Adipose tissue (tissue), 3 donors: Measurements from ENCODE around the gene EGFLAM. TPM values are rescaled to one million over a fixed set of nuclear protein-coding genes. Genes with fewer than 3 reads are reported as not detected.

Source experiments
- H3K27ac ChIP-seq: one replicate; pipeline ENCODE4 v1.5.1; 2013; ENCODE audit warnings: low read depth, low read length
- WGBS, 3 donors: extraction: QIAGEN DNeasy Blood & Tissue Kit; methylation state at CpG; one replicate each; pipeline ENCODE4 v1.1.7; 2013; 5-methylcytosine and 5-hydroxymethylcytosine counted together
- polyA plus RNA-seq, 3 donors: library from polyadenylated mRNA; stranded (reverse); fragments of 200-250 nt; gene quantifications; one replicate each; pipeline ENCODE4 v1.2.3, GENCODE V29; 2013
- donor health status: healthy with polysubstance abuse.
- donor health status: Bipolar disorder and iron deficiency.
- donor health status: healthy.

The EGFLAM gene
- polyA plus RNA-seq, 3 donors: 7.5 to 76.7 (median 25.9) TPM

DNA sequence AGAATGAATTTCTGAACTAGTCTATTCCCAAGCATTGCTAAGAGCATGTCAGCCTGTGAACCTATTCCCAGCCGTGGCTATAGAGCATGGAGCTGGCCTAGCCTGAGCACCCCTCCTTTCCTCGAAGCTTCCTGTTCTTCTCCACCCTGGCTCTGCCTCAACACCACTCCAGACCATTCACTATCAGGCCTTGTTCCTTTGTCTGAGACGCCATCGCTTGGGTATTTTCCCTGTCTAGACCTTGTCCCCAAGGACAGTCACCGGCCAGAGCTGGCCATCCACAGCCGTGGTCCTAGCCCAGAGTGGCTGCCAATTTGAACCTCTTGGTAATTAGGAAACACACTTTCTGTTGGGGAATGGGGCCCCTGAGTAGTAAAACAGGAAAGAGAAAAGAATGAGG, 192.3 kb downstream of the EGFLAM start:
- 63 to 81% (median 63%) methylated on average over 6 of the region's 6 CpGs for WGBS, 3 donors
- no peak overlapping the region for H3K27ac ChIP-seq

DNA sequence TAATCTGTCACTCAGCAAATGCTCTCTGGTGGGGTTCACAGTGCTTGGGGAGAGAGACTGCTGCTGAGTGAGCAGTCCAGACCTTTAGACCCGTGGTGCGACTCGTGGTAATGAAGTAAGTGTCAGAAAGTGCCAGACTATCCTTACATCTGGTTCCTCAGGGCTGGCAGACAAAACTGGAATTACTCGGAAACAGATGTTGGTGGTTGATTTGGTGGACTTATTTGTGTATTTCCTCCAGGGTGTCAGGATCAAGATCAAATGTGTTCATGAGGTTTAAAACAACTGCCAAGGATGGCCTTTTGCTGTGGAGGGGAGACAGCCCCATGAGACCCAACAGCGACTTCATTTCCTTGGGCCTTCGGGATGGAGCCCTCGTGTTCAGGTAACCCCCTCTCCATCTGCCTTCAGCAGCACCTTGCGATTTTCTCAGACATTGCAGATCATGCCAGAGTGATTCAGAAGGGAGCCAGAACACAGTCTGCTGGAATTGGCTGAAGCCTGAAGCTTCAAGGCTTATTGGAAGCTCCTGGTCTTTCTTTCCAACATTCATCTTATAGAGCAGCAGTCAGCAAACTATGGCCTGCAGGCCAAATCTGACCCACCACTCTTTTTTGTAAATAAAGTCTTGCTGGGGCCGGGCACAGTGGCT, 192.8 kb downstream of the EGFLAM start:
- no peak overlapping the region for H3K27ac ChIP-seq
- 49 to 82% (median 64%) methylated on average over 9 of the region's 9 CpGs for WGBS, 3 donors

DNA sequence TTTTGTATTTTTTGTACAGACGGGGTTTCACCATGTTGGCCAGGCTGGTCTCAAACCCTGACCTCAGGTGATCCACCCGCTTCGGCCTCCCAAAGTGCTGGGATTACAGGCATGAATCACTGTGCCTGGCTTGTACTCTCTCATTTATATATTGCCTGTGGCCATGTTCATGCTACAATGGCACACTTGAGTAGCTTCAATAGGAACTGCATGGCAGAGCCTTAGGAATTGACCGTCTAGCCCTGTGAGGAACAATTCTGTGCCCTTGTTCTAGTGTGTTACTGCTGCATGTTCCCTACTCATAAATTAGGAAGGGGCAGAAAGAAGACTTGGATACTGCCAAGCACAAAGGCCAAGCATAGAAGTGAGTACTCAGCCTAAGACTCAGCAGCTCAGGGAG, 193.8 kb downstream of the EGFLAM start:
- no peak overlapping the region for H3K27ac ChIP-seq
- WGBS, 3 donors: 91 to 94% (median 94%) methylated on average over 4 of the region's 4 CpGs

DNA sequence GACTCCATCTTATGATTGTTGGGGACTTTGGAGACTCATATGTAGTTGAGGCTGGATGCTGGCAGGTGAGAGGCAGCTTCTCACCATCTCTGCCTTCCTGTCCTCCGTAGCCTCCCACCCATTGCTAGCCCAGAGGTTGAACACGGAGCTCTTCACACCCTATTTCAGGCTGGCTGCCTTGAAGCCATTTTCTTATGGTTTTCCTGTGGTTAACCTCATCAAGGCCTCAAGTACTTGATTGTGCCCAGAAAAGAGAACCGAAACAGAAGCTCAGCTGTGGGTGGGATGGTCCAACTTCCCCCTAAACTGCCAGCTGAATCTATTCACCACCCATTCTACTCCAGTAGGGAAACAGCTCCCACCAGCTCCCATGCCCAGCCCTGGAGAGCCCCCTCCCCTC, 195.1 kb downstream of the EGFLAM start:
- 55 to 77% (median 58%) methylated on average over 3 of the region's 3 CpGs for WGBS, 3 donors
- no peak overlapping the region for H3K27ac ChIP-seq

DNA sequence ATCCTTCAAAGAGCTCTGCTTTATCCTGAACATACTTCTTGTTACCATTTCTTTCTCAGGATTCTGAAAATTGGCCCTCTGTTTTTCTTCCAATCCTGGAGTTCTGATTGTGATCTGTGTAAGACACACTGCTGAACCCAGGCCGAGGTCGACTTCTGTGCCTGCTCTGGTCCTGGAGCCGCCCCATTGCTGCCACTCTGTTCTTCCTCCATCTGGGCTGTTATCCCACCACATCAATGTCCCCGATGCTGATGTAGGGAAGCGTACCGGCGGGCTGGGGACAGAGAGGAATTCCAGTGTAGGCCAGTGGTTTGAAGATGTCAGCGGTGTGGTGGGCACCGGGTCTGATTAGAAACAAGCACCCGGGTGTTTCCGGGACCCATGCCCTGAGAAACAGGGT, 195.6 kb downstream of the EGFLAM start:
- 82 to 93% (median 86%) methylated on average over 11 of the region's 11 CpGs for WGBS, 3 donors
- no peak overlapping the region for H3K27ac ChIP-seq

DNA sequence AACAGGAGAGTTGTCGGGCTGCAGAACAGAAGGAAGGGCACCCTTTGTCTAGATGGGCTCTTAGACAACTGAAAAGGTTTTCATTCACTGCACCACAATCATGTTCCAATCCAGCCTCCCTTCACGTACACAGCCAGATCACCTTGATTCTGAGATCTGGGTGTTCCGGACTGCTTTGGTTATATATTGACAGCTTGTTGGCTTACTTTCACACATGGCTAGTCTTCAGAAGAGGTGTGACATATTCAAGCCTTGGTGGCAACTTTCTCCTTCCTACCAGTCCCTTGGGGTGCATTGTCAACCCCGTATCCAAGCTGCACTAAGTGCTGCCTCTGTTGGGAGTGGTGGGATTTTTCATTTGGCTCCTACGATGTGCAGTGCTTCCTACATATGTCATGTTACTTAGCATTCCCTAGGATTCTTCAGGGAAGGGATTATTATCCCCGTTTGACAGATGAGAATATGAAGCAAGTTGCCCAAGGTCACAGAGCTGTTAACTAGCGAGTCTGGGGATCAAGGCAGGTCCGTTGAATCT, 197.5 kb downstream of the EGFLAM start:
- 67 to 88% (median 86%) methylated on average over 8 of the region's 8 CpGs for WGBS, 3 donors

DNA sequence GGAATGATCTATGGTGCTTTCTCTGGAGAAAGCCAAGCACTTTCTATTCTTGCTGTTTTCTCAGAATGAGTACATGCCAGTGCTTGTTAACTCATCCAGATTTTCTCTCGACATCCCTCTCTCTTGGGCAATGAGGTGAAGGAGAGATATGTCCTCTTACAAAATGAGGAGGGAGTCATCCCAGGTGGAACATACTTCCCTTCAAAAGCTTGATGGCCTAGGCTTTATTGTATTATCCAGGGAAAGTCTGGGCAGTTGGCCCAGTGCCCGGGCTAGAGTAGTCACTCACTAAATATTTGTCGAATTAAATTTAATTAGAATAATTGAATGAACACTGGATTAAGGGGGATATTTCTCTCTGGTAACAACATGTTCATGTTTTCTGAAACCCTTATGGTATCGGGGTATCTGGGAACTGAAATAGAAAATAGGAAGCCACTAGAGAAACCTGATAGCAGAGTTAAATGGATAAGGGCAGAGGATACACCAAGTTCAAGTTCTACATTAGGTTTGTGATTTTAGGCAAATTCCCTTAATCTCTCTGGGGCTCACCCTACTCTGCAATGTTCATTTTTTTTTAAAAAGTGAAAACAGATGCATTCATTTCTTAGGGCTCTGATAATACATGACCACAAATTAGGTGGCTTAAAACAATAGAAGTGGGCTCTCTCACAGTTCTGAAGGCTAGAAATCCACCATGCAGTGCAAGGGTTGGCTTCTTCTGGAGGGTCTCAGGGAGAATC, 198.5 kb downstream of the EGFLAM start:
- 83 to 84% (median 83%) methylated on average over 4 of the region's 4 CpGs for WGBS, 3 donors
- H3K27ac ChIP-seq: no peak overlapping the region

More for the DNA sequence above, 197.5 kb downstream of the EGFLAM start:
- no peak overlapping the region for H3K27ac ChIP-seq

DNA sequence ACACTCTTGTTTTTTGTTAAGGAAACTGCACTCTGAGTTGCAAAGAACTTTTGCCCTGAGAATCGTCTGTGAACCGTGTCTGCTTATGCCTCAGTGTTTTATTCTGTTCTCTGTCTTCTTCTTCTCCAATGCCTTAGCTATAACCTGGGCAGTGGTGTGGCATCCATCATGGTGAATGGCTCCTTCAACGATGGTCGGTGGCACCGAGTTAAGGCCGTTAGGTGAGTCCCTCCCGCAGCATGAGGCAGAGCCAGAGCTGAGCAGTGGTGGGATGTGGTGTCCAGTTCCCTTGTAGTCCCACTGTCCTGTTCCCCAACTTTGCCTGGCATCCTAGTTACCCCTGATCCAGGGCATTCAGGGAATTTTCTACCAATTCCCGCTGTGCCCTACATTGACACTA, 199.8 kb downstream of the EGFLAM start:
- WGBS, 3 donors: 97% methylated on average over 8 of the region's 8 CpGs
- no peak overlapping the region for H3K27ac ChIP-seq

DNA sequence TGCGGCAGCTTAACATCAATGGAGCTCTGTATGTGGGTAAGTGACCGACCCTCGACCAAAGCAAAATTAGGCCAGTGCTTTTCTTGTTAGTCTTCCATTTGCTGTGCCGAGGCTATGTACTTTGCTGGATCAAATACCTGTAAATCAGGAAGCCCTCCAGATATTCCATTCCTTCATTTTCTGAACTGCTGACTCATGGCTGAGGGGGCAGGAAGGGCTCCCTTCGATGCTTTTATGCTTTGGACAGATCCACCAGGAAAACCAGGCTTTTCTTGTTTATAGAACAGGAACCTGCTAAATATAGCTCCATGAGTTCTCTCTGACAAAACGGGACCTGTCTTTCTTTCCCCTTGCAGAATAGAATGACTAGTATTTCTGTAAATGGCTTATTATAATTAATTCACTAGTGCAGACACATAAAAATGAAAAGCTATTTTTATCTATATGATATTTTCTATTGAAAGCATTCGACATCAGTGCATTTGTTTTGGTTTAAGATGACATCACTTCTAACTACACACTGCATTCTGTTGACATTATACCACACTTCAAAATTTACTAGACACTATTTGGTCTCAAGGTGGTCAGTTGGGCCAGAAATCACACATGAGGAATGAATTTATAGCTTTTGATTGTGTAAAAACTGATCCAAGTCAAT, 204.7 kb downstream of the EGFLAM start:
- H3K27ac ChIP-seq: no peak overlapping the region
- 54 to 69% (median 55%) methylated on average over 7 of the region's 7 CpGs for WGBS, 3 donors

DNA sequence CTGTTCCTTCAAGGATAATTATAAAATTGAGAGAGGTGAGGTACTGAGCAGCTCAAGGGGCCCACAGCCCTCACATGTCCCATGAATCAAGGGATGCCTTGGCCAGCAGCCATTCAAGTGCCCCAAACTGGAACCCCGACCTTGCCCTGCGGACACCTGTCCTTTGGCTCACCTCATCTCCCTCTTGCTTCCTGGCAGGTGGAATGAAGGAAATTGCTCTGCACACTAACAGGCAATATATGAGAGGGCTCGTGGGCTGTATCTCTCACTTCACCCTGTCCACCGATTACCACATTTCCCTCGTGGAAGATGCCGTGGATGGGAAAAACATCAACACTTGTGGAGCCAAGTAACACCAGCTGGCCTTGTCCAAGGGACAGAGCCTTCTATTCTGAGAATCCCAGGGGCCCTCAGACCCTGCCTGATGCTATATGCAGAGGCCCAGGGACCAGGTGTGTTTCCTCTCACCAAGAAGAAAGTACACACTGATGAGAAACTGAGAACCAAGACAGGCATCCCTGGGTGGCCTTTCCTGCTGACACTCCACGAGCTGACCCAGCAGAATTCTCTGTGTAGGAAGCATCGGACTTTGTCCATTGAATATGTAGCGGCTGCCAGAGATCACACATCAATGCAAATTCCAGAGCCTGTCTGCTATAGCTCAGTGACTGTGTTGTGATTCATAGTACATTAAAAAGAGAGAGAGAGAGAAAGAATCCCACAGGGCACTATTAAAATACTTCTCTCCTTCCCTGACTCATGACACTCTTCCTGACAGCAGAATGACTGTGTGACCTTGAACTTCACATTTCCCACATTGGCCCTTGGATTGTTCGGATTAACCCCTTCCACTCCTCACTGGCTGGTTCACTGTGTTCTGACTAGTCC, 205.5 kb downstream of the EGFLAM start:
- WGBS, 3 donors: 33 to 42% (median 39%) methylated on average over 10 of the region's 10 CpGs

DNA sequence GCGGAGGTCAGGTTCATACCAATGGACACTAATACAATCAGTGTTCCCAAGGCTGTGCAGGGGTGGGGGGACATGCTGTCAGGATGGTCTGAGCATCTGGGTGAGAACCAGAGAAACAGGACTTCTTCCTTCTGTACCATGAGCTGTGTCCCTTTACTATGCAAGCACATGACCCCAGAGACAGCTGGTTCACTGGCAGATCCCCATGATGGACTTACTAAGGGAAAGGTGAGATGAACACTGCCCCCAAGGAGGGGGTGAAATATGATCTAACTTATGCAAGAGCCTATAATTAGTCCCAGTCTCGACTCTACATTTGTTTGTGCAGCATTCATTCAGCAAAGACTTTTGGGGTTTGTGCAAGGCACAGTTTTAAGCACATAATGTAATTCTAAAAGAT, 206.7 kb downstream of the EGFLAM start:
- WGBS, 3 donors: 65 to 72% (median 68%) methylated on average over 2 of the region's 2 CpGs
- no peak overlapping the region for H3K27ac ChIP-seq

More for the DNA sequence above, 205.5 kb downstream of the EGFLAM start:
- H3K27ac ChIP-seq: peak overlapping the region; percentile 73

DNA sequence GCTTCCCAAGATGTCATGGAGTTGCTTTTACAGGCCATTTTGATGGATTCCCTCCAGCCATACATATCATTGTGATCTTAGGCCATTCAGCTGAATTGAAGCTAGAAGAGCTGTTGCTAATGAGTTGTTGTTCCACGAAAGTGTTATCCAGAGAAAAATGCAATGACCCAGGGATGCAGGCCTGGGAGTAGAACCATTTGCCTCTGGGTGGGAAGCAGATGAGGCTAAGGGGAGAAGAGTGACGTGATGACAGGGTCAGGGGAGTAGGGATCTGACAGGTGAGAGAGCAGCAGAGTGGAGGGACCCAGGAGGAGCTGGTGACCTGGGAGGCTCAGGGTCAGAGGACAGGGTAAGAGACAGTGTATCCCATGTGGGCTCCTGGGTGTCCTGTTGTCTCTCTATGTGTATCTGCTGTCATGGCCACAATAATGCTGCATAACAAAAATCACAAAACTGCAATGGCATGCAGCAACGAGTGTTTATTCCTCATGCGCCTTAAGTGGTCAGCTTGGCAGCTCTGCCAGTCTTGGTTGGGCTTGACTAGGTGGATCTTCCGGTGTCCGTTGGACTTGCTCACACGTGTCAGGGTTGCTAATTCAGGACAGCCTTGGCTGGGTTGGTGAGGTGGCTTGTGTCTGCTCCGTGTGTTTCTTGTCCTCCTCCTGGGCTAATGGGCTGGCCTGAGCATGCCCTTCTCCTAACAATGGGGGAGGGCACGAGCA, 207.5 kb downstream of the EGFLAM start:
- WGBS, 3 donors: 76 to 86% (median 81%) methylated on average over 9 of the region's 9 CpGs
- H3K27ac ChIP-seq: peak overlapping the region; percentile 48

DNA sequence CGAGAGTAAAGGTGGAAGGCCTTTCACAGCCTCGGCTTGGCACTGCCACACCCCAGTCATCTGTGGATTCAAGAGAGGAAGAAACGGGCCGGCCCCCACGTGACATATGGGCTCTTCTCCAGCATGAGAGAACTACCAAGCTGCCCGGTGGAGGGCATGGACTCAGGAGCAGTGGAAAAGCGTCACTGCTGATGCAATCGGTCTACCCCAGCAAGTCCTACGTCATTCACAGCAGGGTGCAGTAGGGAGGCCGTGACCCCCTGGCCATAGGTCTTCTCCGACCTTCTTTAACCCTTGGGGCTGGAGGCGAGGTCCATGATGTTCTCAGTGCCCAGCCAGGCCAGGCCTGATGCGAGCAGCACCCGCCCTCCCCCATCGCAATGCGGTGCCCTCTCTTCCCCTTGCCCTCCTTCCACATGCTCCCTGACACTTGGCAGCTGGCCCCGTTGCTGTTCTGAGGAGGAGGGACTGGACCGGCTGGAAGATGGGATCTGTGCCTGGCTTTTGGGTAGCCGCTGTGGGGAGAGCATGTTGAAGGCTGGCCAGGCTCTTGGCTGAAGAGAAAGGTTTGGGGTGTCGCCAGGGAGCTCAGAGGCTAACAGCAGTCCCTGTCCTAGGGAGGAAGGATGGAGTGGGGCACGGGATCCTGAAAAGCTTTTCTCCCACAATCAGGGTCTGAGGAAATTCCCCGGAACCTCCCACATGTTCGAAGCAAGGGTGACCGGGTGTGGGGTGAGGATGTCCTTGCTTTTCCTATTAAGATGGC, 208.2 kb downstream of the EGFLAM start:
- 50 to 75% (median 51%) methylated on average over 21 to 24 of the region's 24 CpGs for WGBS, 3 donors
- H3K27ac ChIP-seq: peak overlapping the region; percentile 95

DNA sequence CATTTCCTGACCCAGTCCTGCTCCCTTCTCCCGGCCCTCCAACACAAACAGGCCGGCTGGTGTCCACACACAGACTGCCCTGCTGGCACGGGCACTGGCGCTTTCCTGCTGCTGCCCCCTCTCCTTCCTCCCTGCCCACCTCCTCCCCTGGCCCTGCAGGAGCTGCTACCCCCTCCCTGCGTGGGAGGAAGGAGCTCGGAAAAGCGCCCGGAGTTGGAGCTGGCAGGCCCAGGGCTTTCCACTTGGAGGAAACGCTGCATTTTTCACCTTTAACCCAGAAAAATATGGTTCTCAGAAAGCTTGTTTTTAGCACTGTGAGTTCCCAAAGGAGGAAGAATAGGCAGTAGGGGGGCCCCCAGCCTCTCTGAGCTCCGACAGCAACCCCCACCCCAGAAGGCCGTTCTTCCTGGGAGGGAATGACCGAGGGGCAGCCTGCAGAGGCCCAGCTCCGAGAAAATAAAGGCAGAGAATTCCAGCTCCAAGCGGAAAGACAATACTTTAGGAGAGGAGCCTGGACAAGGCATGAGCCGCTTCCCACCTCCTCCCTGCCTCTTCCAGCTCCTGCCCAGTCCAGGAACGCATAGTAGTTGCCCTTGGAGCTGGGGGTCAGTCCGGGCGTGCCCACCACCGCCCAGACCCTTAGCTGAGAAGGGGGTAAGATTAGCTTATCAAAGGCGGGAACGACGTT, 209.1 kb downstream of the EGFLAM start:
- 22 to 53% (median 25%) methylated on average over 21 to 22 of the region's 22 CpGs for WGBS, 3 donors
- peak overlapping the region; percentile 95 for H3K27ac ChIP-seq

DNA sequence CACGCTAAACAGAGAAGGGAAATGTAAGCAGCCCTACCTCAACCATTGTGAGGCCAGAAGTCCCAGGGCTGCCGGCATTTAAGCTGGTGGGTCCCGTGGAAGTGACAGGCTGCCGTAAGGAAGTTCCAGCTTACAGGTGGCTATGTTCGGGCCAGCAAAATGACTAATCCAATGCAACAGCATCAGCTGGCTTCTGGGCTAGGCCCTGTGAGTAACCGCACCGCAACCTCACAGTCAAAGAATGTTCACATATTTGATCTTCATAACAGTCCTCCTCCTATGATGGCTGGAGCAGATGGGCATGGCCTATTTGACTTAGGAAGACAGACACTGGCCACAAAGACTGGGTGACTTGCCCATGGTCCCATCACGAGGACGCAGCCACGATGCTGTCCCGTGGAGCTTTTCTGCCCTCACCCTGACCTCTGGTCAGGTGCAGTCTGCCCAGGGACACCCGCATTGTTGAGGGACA, 209.9 kb downstream of the EGFLAM start:
- H3K27ac ChIP-seq: peak overlapping the region; percentile 95
- 57 to 89% (median 63%) methylated on average over 12 of the region's 12 CpGs for WGBS, 3 donors

DNA sequence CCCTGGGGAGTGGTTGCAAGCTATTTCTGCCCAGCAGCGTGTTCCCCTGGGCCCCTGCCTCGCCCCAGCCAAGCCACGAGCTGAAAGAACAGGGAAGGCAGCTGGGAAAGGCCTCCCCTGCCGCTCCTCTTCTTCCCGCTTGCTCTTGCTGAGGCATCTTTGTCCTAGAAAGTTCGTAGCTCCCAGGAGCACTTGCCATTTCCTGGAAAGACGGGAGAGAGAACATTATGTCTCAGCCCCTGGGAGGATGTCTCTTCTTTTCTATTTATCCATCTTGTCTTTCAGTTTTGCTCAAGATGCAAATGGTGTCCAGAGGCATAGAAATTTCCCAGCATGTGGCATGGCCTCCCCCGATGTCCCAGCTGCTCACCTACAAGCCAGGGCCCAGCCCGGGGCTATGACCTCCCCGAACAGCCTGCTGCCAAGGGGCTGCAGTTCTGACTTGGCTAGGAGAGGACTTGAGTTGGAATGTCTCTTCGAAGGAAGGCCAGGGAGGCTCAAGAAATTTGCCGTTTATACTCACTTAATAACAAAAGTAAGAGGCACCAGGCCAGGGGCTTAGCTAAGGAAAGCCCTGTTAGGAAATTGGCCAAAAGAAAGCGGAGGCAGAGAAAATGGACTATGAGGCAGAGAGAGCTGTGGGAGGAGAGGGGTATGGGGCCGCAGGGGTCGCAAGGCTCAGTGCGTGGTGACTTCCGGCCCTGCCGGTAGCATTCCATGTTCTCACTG, 210.8 kb downstream of the EGFLAM start:
- WGBS, 3 donors: 45 to 78% (median 50%) methylated on average over 18 of the region's 18 CpGs
- H3K27ac ChIP-seq: peak overlapping the region; percentile 95
